ENCODE results near the gene RASA3. TPM values are rescaled to one million over a fixed set of nuclear protein-coding genes. Genes with fewer than 3 reads are reported as not detected.

The RASA3 gene
- total and polyA plus RNA-seq, 2 donors (not counting 3 experiments of a cell fraction or from before 2014, with no cell fraction given), result 26.5 to 53.8 TPM

- dilution Hi-C loops (cut with MboI; ENCODE audit: extremely low pct_ligation_motif_present, low sequenced_read_pairs), result loop anchor here (10.0 kb wide), 1 partner anchor 58 kb away; no protein-coding TSS in a partner anchor
- H3K9me3 ChIP-seq (replicated peaks; ENCODE audit: control insufficient read depth, insufficient read depth, low read length), result no peaks in the 10 kb centered on the region
- no TSS peak for BruUV-seq (replicated peaks)
- peaks cover 46% of the 10 kb centered on the region for H3K4me1 ChIP-seq (ENCODE audit: control insufficient read depth, extremely low read depth, insufficient read depth, low read length)
- H4K20me1 ChIP-seq (replicated peaks; ENCODE audit: control insufficient read depth, extremely low read depth, insufficient read depth, low read length), result no peaks in the 10 kb centered on the region
- no peaks in the 10 kb centered on the region for H3K9me1 ChIP-seq (replicated peaks; ENCODE audit: control insufficient read depth, extremely low read depth, insufficient read depth, low read length)
- ChIA-PET POLR2A (no interaction called here), CTCF (no interaction called here)
- H2AFZ ChIP-seq (ENCODE audit: low read depth, low read length), result no peak overlapping the region
- intact Hi-C loops (cut with micrococcal nuclease), result no loop called here
- no peak overlapping the region for H3K27ac ChIP-seq (ENCODE audit: insufficient read depth, low read depth, low read length)
- H3K9ac ChIP-seq (replicated peaks; ENCODE audit: extremely low read depth, insufficient read depth, low read length), result no peak overlapping the region
- DNase-seq (ENCODE audit: low read depth, low spot score) (no peak), FAIRE-seq (no peak)
- H3K36me3 ChIP-seq (ENCODE audit: control insufficient read depth in 2 of 2, extremely low read depth in 1 of 2, insufficient read depth in 2 of 2, low read length in 2 of 2), result peaks cover 0 to 3% of the 10 kb centered on the region in 2 experiments
- H3K4me2 ChIP-seq (ENCODE audit: insufficient read depth, low read length), result no peak overlapping the region
- no peak overlapping the region for H3K4me3 ChIP-seq (replicated peaks in 1 of 3; ENCODE audit: insufficient read depth in 1 of 3, low read depth in 1 of 3, low read length in 3 of 3)
- no peaks in the 10 kb centered on the region for H3K27me3 ChIP-seq (ENCODE audit: control insufficient read depth in 2 of 2, insufficient read depth in 2 of 2, low read length in 2 of 2)
- TF ChIP-seq CTCF (IDR thresholded peaks at IDR 0.05; ENCODE audit: extremely low read depth in 1 of 2, insufficient read depth in 1 of 2, low read depth in 1 of 2, low read length in 2 of 2), result no peak
- TF ChIP-seq EZH2 (IDR thresholded peaks at IDR 0.05; ENCODE audit: borderline replicate concordance, low read depth, low read length, severe bottlenecking), result no peak
- no peak for TF ChIP-seq MYC (IDR thresholded peaks at IDR 0.05; ENCODE audit: low read depth, low read length)
- TF ChIP-seq MAX (IDR thresholded peaks at IDR 0.05; ENCODE audit: insufficient read depth, insufficient read length), result no peak
- no peak for TF ChIP-seq JUN (IDR thresholded peaks at IDR 0.05; ENCODE audit: borderline replicate concordance, insufficient read depth, insufficient read length, low read depth)
- no peak for TF ChIP-seq FOS (IDR thresholded peaks at IDR 0.05; ENCODE audit: borderline replicate concordance, insufficient read depth, low read length)
- TF ChIP-seq GATA2 (IDR thresholded peaks at IDR 0.05; ENCODE audit: insufficient read depth, insufficient read length, low read depth, low read length), result no peak
- no peak for TF ChIP-seq POLR2AphosphoS5 (IDR thresholded peaks at IDR 0.05; ENCODE audit: insufficient read depth, low read depth, low read length)
- TF ChIP-seq POLR2A (IDR thresholded peaks at IDR 0.05; ENCODE audit: low read depth, low read length), result no peak
- H3K79me2 ChIP-seq (ENCODE audit: control insufficient read depth, insufficient read depth, low read length), result peaks cover 91% of the 10 kb centered on the region
These were observed 20.1 kb downstream of the RASA3 start for GRCh38 chr13:114112231-114112825.

Data from endothelial cell of umbilical vein (primary cell).